ENCODE measurements around the gene TRIM66.

The TRIM66 gene

GRCh38 chr11:8711895-8712442 is 29.5 kb upstream of the TRIM66 start:
- no peak overlapping the region for H3K27ac ChIP-seq (replicated peaks)

GRCh38 chr11:8709777-8710176 is 27.3 kb upstream of the TRIM66 start:
- Histone ChIP-seq H3K4me3 (replicated peaks; ENCODE audit: insufficient read depth, low read length) (no peak overlapping the region), H3K27ac (replicated peaks) (no peak overlapping the region), H3K27me3 (ENCODE audit: insufficient read depth, poor library complexity, severe bottlenecking) (no peaks in the 10 kb centered on the region)
- TF ChIP-seq POLR2AphosphoS5 (IDR thresholded peaks at IDR 0.05; ENCODE audit: low read depth) (no peak), GABPA (IDR thresholded peaks at IDR 0.05; ENCODE audit: low read depth) (no peak), CTCF (IDR thresholded peaks at IDR 0.05; ENCODE audit: insufficient read depth, low read length) (no peak), REST (IDR thresholded peaks at IDR 0.05; ENCODE audit: insufficient replicate concordance, low read depth) (no peak)
- DNase-seq (ENCODE audit: low read depth in 1 of 2, low spot score in 1 of 2), result no peak

More at GRCh38 chr11:8711895-8712442, 29.5 kb upstream of the TRIM66 start:
- Histone ChIP-seq H3K27me3 (ENCODE audit: insufficient read depth, poor library complexity, severe bottlenecking) (no peaks in the 10 kb centered on the region), H3K4me3 (replicated peaks; ENCODE audit: insufficient read depth, low read length) (no peak overlapping the region)
- no peak for DNase-seq (ENCODE audit: low read depth in 1 of 2, low spot score in 1 of 2)
- TF ChIP-seq GABPA (IDR thresholded peaks at IDR 0.05; ENCODE audit: low read depth), result no peak
- no peak for TF ChIP-seq CTCF (IDR thresholded peaks at IDR 0.05; ENCODE audit: insufficient read depth, low read length)
- no peak for TF ChIP-seq REST (IDR thresholded peaks at IDR 0.05; ENCODE audit: insufficient replicate concordance, low read depth)
- TF ChIP-seq SPI1 (IDR thresholded peaks at IDR 0.05; ENCODE audit: borderline replicate concordance, low read depth), result no peak
- no peak for TF ChIP-seq POLR2AphosphoS5 (IDR thresholded peaks at IDR 0.05; ENCODE audit: low read depth)

GRCh38 chr11:8709002-8709672 is 26.7 kb upstream of the TRIM66 start:
- Histone ChIP-seq H3K4me3 (replicated peaks; ENCODE audit: insufficient read depth, low read length) (no peak overlapping the region), H3K27me3 (ENCODE audit: insufficient read depth, poor library complexity, severe bottlenecking) (no peaks in the 10 kb centered on the region), H3K27ac (replicated peaks) (no peak overlapping the region)
- no peak for DNase-seq (ENCODE audit: low read depth in 1 of 2, low spot score in 1 of 2)
- TF ChIP-seq CTCF (IDR thresholded peaks at IDR 0.05; ENCODE audit: insufficient read depth, low read length), result no peak
- no peak for TF ChIP-seq SPI1 (IDR thresholded peaks at IDR 0.05; ENCODE audit: borderline replicate concordance, low read depth)
- no peak for TF ChIP-seq REST (IDR thresholded peaks at IDR 0.05; ENCODE audit: insufficient replicate concordance, low read depth)
- no peak for TF ChIP-seq GABPA (IDR thresholded peaks at IDR 0.05; ENCODE audit: low read depth)
- TF ChIP-seq POLR2AphosphoS5 (IDR thresholded peaks at IDR 0.05; ENCODE audit: low read depth), result no peak

All from HL-60 (cell line).